Endothelial cell of hepatic sinusoid (primary cell): ENCODE measurements around the gene TPPP2.

Source experiments
- in situ Hi-C: cut with HindIII; loops from 2 replicates; pipeline ENCODE4 v1.10.0; 2017; ENCODE audit warnings: low sequenced_read_pairs

Gene TPPP2

DNA sequence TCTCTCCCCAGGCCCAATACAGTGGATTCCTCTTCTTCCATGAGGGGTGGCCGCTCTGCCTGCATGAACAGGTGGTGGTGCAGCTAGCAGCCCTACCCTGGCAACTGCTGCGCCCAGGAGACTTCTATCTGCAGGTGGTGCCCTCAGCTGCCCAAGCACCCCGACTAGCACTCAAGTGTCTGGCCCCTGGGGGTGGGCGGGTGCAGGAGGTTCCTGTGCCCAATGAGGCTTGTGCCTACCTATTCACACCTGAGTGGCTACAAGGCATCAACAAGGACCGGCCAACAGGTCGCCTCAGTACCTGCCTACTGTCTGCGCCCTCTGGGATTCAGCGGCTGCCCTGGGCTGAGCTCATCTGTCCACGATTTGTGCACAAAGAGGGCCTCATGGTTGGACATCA lies 43.9 kb downstream of the TPPP2 start:
- in situ Hi-C loops: no loop called here

DNA sequence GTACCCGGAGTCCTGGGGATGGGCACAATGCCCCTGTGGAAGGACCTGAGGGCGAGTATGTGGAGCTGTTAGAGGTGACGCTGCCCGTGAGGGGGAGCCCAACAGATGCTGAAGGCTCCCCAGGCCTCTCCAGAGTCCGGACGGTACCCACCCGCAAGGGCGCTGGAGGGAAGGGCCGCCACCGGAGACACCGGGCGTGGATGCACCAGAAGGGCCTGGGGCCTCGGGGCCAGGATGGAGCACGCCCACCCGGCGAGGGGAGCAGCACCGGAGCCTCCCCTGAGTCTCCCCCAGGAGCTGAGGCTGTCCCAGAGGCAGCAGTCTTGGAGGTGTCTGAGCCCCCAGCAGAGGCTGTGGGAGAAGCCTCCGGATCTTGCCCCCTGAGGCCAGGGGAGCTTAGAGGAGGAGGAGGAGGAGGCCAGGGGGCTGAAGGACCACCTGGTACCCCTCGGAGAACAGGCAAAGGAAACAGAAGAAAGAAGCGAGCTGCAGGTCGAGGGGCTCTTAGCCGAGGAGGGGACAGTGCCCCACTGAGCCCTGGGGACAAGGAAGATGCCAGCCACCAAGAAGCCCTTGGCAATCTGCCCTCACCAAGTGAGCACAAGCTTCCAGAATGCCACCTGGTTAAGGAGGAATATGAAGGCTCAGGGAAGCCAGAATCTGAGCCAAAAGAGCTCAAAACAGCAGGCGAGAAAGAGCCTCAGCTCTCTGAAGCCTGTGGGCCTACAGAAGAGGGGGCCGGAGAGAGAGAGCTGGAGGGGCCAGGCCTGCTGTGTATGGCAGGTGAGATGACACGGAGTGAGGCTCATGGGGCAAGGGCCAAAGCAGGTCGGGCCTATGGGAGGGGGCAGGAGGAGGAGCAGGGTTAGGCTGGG lies 44.6 kb downstream of the TPPP2 start:
- in situ Hi-C loops: no loop called here

GRCh38 chr14:21075719-21076437 lies 45.9 kb downstream of the TPPP2 start:
- in situ Hi-C loops: no loop called here

DNA sequence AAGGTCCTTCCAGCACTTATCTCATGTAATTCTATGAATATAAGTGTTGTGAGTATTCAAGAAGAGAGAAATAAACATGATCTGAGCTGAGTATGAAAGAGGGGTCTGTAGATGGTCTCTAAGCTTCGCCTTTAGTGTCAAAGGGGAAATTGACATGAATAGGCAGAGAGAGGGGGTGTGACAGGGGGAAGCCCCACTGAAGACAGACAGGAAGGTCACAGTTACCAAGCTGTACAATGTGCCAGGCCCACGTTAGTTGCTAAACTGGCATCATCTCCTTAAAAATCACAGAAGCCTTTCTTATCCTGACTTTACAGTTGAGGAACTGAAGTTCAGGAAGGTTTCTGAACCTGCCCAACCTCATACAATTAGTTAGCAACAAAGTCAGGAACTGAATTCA lies 47.7 kb downstream of the TPPP2 start:
- in situ Hi-C loops: no loop called here

- in situ Hi-C loops: no loop called here
These were observed 48.3 kb downstream of the TPPP2 start for GRCh38 chr14:21078287-21078686.

GRCh38 chr14:21078726-21079125 lies 48.7 kb downstream of the TPPP2 start:
- in situ Hi-C loops: no loop called here

GRCh38 chr14:21081521-21082142 lies 51.6 kb downstream of the TPPP2 start:
- in situ Hi-C loops: no loop called here
